OCI-M2 (cell line): ENCODE results near the gene PPP1CA.

Experiments
- DNase-seq: peaks from one replicate; lab custom pipeline; 2025; ENCODE audit not compliant: unreplicated experiment; lab: John Stamatoyannopoulos, UW

Gene PPP1CA

GRCh38 chr11:67353317-67354074 is 48.2 kb downstream of the PPP1CA start, which contains the start of gene POLD4:
POLD4 (minus strand) TSS chr11:67353546; CDS start chr11:67353399, 147 bp downstream.
- DNase-seq, result peak; percentile 86

- DNase-seq, result no peak
Measured at GRCh38 chr11:67352546-67353316, 48.9 kb downstream of the PPP1CA start.

- DNase-seq, result no peak
Measured at GRCh38 chr11:67351275-67352005, 50.2 kb downstream of the PPP1CA start.

- DNase-seq, result no peak
Measured at GRCh38 chr11:67349928-67350465, 51.7 kb downstream of the PPP1CA start.

GRCh38 chr11:67349457-67349856 is 52.2 kb downstream of the PPP1CA start:
- DNase-seq, result no peak

- DNase-seq, result no peak
Measured at GRCh38 chr11:67349036-67349435, 52.6 kb downstream of the PPP1CA start.
